Trophoblast cell (in vitro differentiated cells and primary cell): Measurements from ENCODE around the gene SEC31A.

Source experiments
- DNase-seq, 2 donors: peaks; one replicate each; pipeline ENCODE4 v3.0.0-alpha.2; 2016
- H2AFZ ChIP-seq: 2 replicates; pipeline ENCODE4 v1.6.1; 2013; ENCODE audit warnings: low read length, moderate library complexity, mild to moderate bottlenecking; ENCODE audit not compliant: insufficient read depth, poor library complexity
- H2AK5ac ChIP-seq: 2 replicates; pipeline ENCODE4 v1.6.1; 2013; ENCODE audit warnings: mild to moderate bottlenecking, low read length
- H2BK120ac ChIP-seq: 2 replicates; pipeline ENCODE4 v1.6.1; 2013; ENCODE audit warnings: low read length, mild to moderate bottlenecking, moderate library complexity; ENCODE audit not compliant: insufficient read depth, poor library complexity
- H2BK12ac ChIP-seq: 2 replicates; pipeline ENCODE4 v1.6.1; 2013; ENCODE audit warnings: mild to moderate bottlenecking, low read length, moderate library complexity
- H2BK5ac ChIP-seq: 2 replicates; pipeline ENCODE4 v1.6.1; 2013; ENCODE audit warnings: low read length, low read depth, moderate library complexity, mild to moderate bottlenecking; ENCODE audit not compliant: poor library complexity
- H3K14ac ChIP-seq: 2 replicates; pipeline ENCODE4 v1.6.1; 2013; ENCODE audit warnings: mild to moderate bottlenecking, low read length
- H3K18ac ChIP-seq: 2 replicates; pipeline ENCODE4 v1.6.1; 2013; ENCODE audit warnings: mild to moderate bottlenecking, low read length
- H3K23ac ChIP-seq: 2 replicates; pipeline ENCODE4 v1.6.1; 2013; ENCODE audit warnings: low read length
- H3K27ac ChIP-seq: 2 replicates; pipeline ENCODE4 v1.5.1; 2013; ENCODE audit warnings: low read depth, mild to moderate bottlenecking, inconsistent platforms, low read length, moderate library complexity
- H3K27me3 ChIP-seq: 2 replicates; pipeline ENCODE4 v1.6.1; 2013; ENCODE audit warnings: inconsistent platforms, mild to moderate bottlenecking, low read length, moderate library complexity; ENCODE audit not compliant: insufficient read depth
- H3K36me3 ChIP-seq, 2 experiments: 1 replicate in 1 of 2; 2 replicates in 1 of 2; pipeline ENCODE4 v1.6.1; 2013; ENCODE audit warnings: low read length in 2 of 2, mild to moderate bottlenecking in 2 of 2, moderate library complexity in 1 of 2; ENCODE audit not compliant: insufficient read depth in 2 of 2, control insufficient read depth in 1 of 2
- H3K4ac ChIP-seq: 2 replicates; pipeline ENCODE4 v1.6.1; 2013; ENCODE audit warnings: low read depth, mild to moderate bottlenecking, low read length, moderate library complexity
- H3K4me1 ChIP-seq, 2 experiments: 1 replicate in 1 of 2; 2 replicates in 1 of 2; pipeline ENCODE4 v1.6.1; 2013; ENCODE audit warnings: low read length in 2 of 2, mild to moderate bottlenecking in 2 of 2, moderate library complexity in 1 of 2; ENCODE audit not compliant: insufficient read depth in 2 of 2, control insufficient read depth in 1 of 2
- H3K4me2 ChIP-seq: 2 replicates; pipeline ENCODE4 v1.6.1; 2013; ENCODE audit warnings: inconsistent platforms, mild to moderate bottlenecking, low read length, moderate library complexity
- H3K4me3 ChIP-seq: 2 replicates; pipeline ENCODE4 v1.5.1; 2013; ENCODE audit warnings: mild to moderate bottlenecking, low read depth, low read length, inconsistent platforms
- H3K79me1 ChIP-seq: one replicate; pipeline ENCODE4 v1.6.1; 2013; ENCODE audit warnings: low read length
- H3K79me2 ChIP-seq: 2 replicates; pipeline ENCODE4 v1.6.1; 2013; ENCODE audit warnings: low read length, mild to moderate bottlenecking; ENCODE audit not compliant: control insufficient read depth, insufficient read depth, poor library complexity
- H3K9ac ChIP-seq: 2 replicates; pipeline ENCODE4 v1.6.1; 2013; ENCODE audit warnings: mild to moderate bottlenecking, low read length
- H3K9me3 ChIP-seq: 2 replicates; pipeline ENCODE4 v1.6.1; 2013; ENCODE audit warnings: low read depth, mild to moderate bottlenecking, control low read depth, inconsistent platforms, low read length; ENCODE audit not compliant: insufficient read depth
- H4K12ac ChIP-seq: 2 replicates; pipeline ENCODE4 v1.6.1; 2013; ENCODE audit warnings: low read depth, mild to moderate bottlenecking, low read length, moderate library complexity
- H4K8ac ChIP-seq: 2 replicates; pipeline ENCODE4 v1.6.1; 2013; ENCODE audit warnings: low read depth, mild to moderate bottlenecking, low read length, moderate library complexity
- H4K91ac ChIP-seq: one replicate; pipeline ENCODE4 v1.6.1; 2013; ENCODE audit warnings: low read depth, mild to moderate bottlenecking, low read length, moderate library complexity
- WGBS: extraction: QIAGEN DNeasy Blood & Tissue Kit; methylation state at CpG from one replicate; pipeline ENCODE4 v1.1.7; 2013; ENCODE audit warnings: missing lambda C conversion rate; ENCODE audit not compliant: insufficient read length, insufficient coverage; ENCODE audit errors: extremely low coverage; 5-methylcytosine and 5-hydroxymethylcytosine counted together

SEC31A gene

GRCh38 chr4:82899374-82900065 lies 8.6 kb upstream of the SEC31A start:
- H3K4me1 ChIP-seq, result peaks cover 0 to 2% of the 10 kb centered on the region in 2 experiments
- no peak overlapping the region for H2BK5ac ChIP-seq
- no peak overlapping the region for H4K12ac ChIP-seq
- peaks cover 5% of the 10 kb centered on the region for H3K79me1 ChIP-seq
- H3K79me2 ChIP-seq, result peaks cover 6% of the 10 kb centered on the region
- WGBS, result no CpG with 5 or more reads among the region's 4 CpGs
- H3K18ac ChIP-seq, result no peak overlapping the region
- no peak overlapping the region for H2BK12ac ChIP-seq
- H3K23ac ChIP-seq, result no peak overlapping the region
- DNase-seq, result no peak
- no peak overlapping the region for H2AFZ ChIP-seq
- H3K14ac ChIP-seq, result no peak overlapping the region
- no peak overlapping the region for H2AK5ac ChIP-seq
- H4K91ac ChIP-seq, result no peak overlapping the region
- H4K8ac ChIP-seq, result no peak overlapping the region
- H3K4me3 ChIP-seq, result no peak overlapping the region
- no peaks in the 10 kb centered on the region for H3K27me3 ChIP-seq
- no peaks in the 10 kb centered on the region for H3K9me3 ChIP-seq
- peak overlapping the region; percentile 59 for H3K4me2 ChIP-seq
- peak overlapping the region; percentile 86 for H3K27ac ChIP-seq
- no peak overlapping the region for H2BK120ac ChIP-seq
- peak overlapping the region; percentile 73 for H3K9ac ChIP-seq
- peaks cover 6% of the 10 kb centered on the region in 2 experiments for H3K36me3 ChIP-seq
- H3K4ac ChIP-seq, result no peak overlapping the region

- H2AFZ ChIP-seq, result no peak overlapping the region
- H3K4me2 ChIP-seq, result peak overlapping the region; percentile 59
- WGBS, result no CpG with 5 or more reads among the region's 7 CpGs
- H3K27ac ChIP-seq, result no peak overlapping the region
- no peak overlapping the region for H3K4me3 ChIP-seq
- H2AK5ac ChIP-seq, result no peak overlapping the region
- no peak overlapping the region for H3K14ac ChIP-seq
- H3K4ac ChIP-seq, result peak overlapping the region; percentile 43
- H3K23ac ChIP-seq, result no peak overlapping the region
- no peak overlapping the region for H2BK5ac ChIP-seq
- H4K8ac ChIP-seq, result no peak overlapping the region
- peak overlapping the region; percentile 44 for H3K9ac ChIP-seq
- DNase-seq, result peak; percentile 91 to 94
- no peaks in the 10 kb centered on the region for H3K9me3 ChIP-seq
- no peak overlapping the region for H4K12ac ChIP-seq
- no peak overlapping the region for H4K91ac ChIP-seq
- H3K4me1 ChIP-seq, result peaks cover 0 to 2% of the 10 kb centered on the region in 2 experiments
- H3K36me3 ChIP-seq, result peaks cover 6 to 13% of the 10 kb centered on the region in 2 experiments
- H2BK12ac ChIP-seq, result no peak overlapping the region
- peaks cover 5% of the 10 kb centered on the region for H3K79me1 ChIP-seq
- H3K18ac ChIP-seq, result no peak overlapping the region
- no peak overlapping the region for H2BK120ac ChIP-seq
- peaks cover 6% of the 10 kb centered on the region for H3K79me2 ChIP-seq
- H3K27me3 ChIP-seq, result no peaks in the 10 kb centered on the region
Measured at GRCh38 chr4:82898322-82899243, 7.6 kb upstream of the SEC31A start.

GRCh38 chr4:82896755-82897154 lies 5.8 kb upstream of the SEC31A start:
- no peak overlapping the region for H3K27ac ChIP-seq
- H3K4me3 ChIP-seq, result no peak overlapping the region
- no peak overlapping the region for H2AFZ ChIP-seq
- DNase-seq, result no peak
- peaks cover 5% of the 10 kb centered on the region for H3K79me1 ChIP-seq
- no peak overlapping the region for H2BK5ac ChIP-seq
- no peak overlapping the region for H3K23ac ChIP-seq
- H2AK5ac ChIP-seq, result no peak overlapping the region
- H3K27me3 ChIP-seq, result no peaks in the 10 kb centered on the region
- no peak overlapping the region for H3K4me2 ChIP-seq
- H4K91ac ChIP-seq, result no peak overlapping the region
- H3K14ac ChIP-seq, result no peak overlapping the region
- H4K12ac ChIP-seq, result no peak overlapping the region
- no peak overlapping the region for H2BK12ac ChIP-seq
- H3K9me3 ChIP-seq, result no peaks in the 10 kb centered on the region
- peaks cover 10 to 18% of the 10 kb centered on the region in 2 experiments for H3K36me3 ChIP-seq
- H4K8ac ChIP-seq, result no peak overlapping the region
- H3K79me2 ChIP-seq, result peaks cover 6% of the 10 kb centered on the region
- no peak overlapping the region for H3K18ac ChIP-seq
- H2BK120ac ChIP-seq, result no peak overlapping the region
- WGBS, result no CpG with 5 or more reads among the region's 1 CpG
- peak overlapping the region; percentile 78 for H3K4ac ChIP-seq
- H3K4me1 ChIP-seq, result peaks cover 0 to 2% of the 10 kb centered on the region in 2 experiments
- H3K9ac ChIP-seq, result no peak overlapping the region

- no peak overlapping the region for H3K4me2 ChIP-seq
- no peak overlapping the region for H3K14ac ChIP-seq
- no peak overlapping the region for H2BK5ac ChIP-seq
- no peaks in the 10 kb centered on the region for H3K27me3 ChIP-seq
- H3K18ac ChIP-seq, result no peak overlapping the region
- H3K4me1 ChIP-seq, result peaks cover 0 to 2% of the 10 kb centered on the region in 2 experiments
- no peak overlapping the region for H2AFZ ChIP-seq
- H2AK5ac ChIP-seq, result no peak overlapping the region
- H4K91ac ChIP-seq, result no peak overlapping the region
- H3K4ac ChIP-seq, result no peak overlapping the region
- H3K23ac ChIP-seq, result no peak overlapping the region
- no peak for DNase-seq
- no peak overlapping the region for H3K9ac ChIP-seq
- H3K4me3 ChIP-seq, result no peak overlapping the region
- peaks cover 10 to 18% of the 10 kb centered on the region in 2 experiments for H3K36me3 ChIP-seq
- no peak overlapping the region for H3K27ac ChIP-seq
- H2BK120ac ChIP-seq, result no peak overlapping the region
- H3K79me2 ChIP-seq, result peaks cover 15% of the 10 kb centered on the region
- no peak overlapping the region for H4K12ac ChIP-seq
- H3K79me1 ChIP-seq, result peaks cover 8% of the 10 kb centered on the region
- H4K8ac ChIP-seq, result no peak overlapping the region
- H3K9me3 ChIP-seq, result no peaks in the 10 kb centered on the region
- no CpG with 5 or more reads among the region's 3 CpGs for WGBS
- H2BK12ac ChIP-seq, result no peak overlapping the region
Measured at GRCh38 chr4:82893942-82894341, 3.0 kb upstream of the SEC31A start.
